HG02885 (cell line): Measurements from ENCODE around the gene GPBP1.
A peak's percentile ranks its signal among the peaks of the same experiment; 100 is the strongest.
"Not testable (repeated sequence)": the region's sequence is repeated elsewhere in the genome, so short reads cannot be mapped to it uniquely, and the experiment has no call there.

Experiments used
- ATAC-seq: cut with Tn5 transposase; IDR thresholded peaks from one replicate; pipeline ENCODE4 v1.9.1; 2021; ENCODE audit warnings: mild to moderate bottlenecking; ENCODE audit not compliant: unreplicated experiment, poor library complexity

GPBP1 gene

GRCh38 chr5:57259704-57260103 lies 85.8 kb downstream of the GPBP1 start:
- ATAC-seq: no peak

GRCh38 chr5:57262541-57262940 lies 88.7 kb downstream of the GPBP1 start:
- ATAC-seq: no peak

GRCh38 chr5:57267805-57268204 lies 93.9 kb downstream of the GPBP1 start:
- ATAC-seq: no peak

- no peak for ATAC-seq
Observed at GRCh38 chr5:57276353-57276752, 102.5 kb downstream of the GPBP1 start.

GRCh38 chr5:57277085-57277484 lies 103.2 kb downstream of the GPBP1 start:
- no peak for ATAC-seq

GRCh38 chr5:57280853-57281252 lies 107.0 kb downstream of the GPBP1 start:
- ATAC-seq: no peak

- ATAC-seq: not testable (repeated sequence)
Observed at GRCh38 chr5:57285084-57285483, 111.2 kb downstream of the GPBP1 start.

GRCh38 chr5:57291894-57292293 lies 118.0 kb downstream of the GPBP1 start:
- no peak for ATAC-seq

GRCh38 chr5:57292336-57292735 lies 118.5 kb downstream of the GPBP1 start:
- no peak for ATAC-seq

GRCh38 chr5:57298295-57298984 lies 124.6 kb downstream of the GPBP1 start:
- peak; percentile 81 for ATAC-seq

GRCh38 chr5:57298985-57299491 lies 125.2 kb downstream of the GPBP1 start:
- peak; percentile 49 for ATAC-seq

GRCh38 chr5:57299986-57300385 lies 126.1 kb downstream of the GPBP1 start:
- no peak for ATAC-seq

- ATAC-seq: peak; percentile 35
Observed at GRCh38 chr5:57302164-57302563, 128.3 kb downstream of the GPBP1 start.

- ATAC-seq: no peak
Observed at GRCh38 chr5:57302643-57303042, 128.8 kb downstream of the GPBP1 start.

- ATAC-seq: no peak
Observed at GRCh38 chr5:57303985-57304384, 130.1 kb downstream of the GPBP1 start.

- ATAC-seq: no peak
Observed at GRCh38 chr5:57304931-57305330, 131.1 kb downstream of the GPBP1 start.

- ATAC-seq: no peak
Observed at GRCh38 chr5:57306359-57306758, 132.5 kb downstream of the GPBP1 start.

- ATAC-seq: no peak
Observed at GRCh38 chr5:57307516-57307915, 133.7 kb downstream of the GPBP1 start.

- ATAC-seq: not testable (repeated sequence)
Observed at GRCh38 chr5:57309022-57309421, 135.2 kb downstream of the GPBP1 start.

GRCh38 chr5:57311251-57311650 lies 137.4 kb downstream of the GPBP1 start:
- ATAC-seq: no peak

- ATAC-seq: peak; percentile 46
Observed at GRCh38 chr5:57311921-57312735, 138.3 kb downstream of the GPBP1 start.
